Uterus (tissue), 4 donors: ENCODE measurements around the gene FHIT. TPM values are rescaled to one million over a fixed set of nuclear protein-coding genes. Genes with fewer than 3 reads are reported as not detected.

Source experiments
- DNase-seq, 2 donors: peaks; one replicate each; pipeline ENCODE4 v3.0.0-alpha.2; 2019 to 2020
- H3K27ac ChIP-seq, 2 donors: fragments of 200-600 bp; sonication (generic); 1 replicate in 1 of 2; 2 replicates in 1 of 2; pipeline ENCODE4 v1.5.1; 2016 to 2018
- H3K27me3 ChIP-seq, 2 donors: fragments of 200-600 bp; sonication (generic); one replicate each; pipeline ENCODE4 v1.5.1; 2018 to 2019; ENCODE audit warnings: control low read depth in 1 of 2
- H3K36me3 ChIP-seq, 2 donors: fragments of 200-600 bp; sonication (generic); one replicate each; pipeline ENCODE4 v1.5.1; 2019; ENCODE audit warnings: control low read depth in 1 of 2
- H3K4me1 ChIP-seq, 2 donors: fragments of 200-600 bp; sonication (generic); one replicate each; pipeline ENCODE4 v1.5.1; 2018 to 2019; ENCODE audit warnings: control low read depth in 1 of 2
- H3K4me3 ChIP-seq, 2 donors: fragments of 200-600 bp; sonication (generic); 1 replicate in 1 of 2; 2 replicates in 1 of 2; pipeline ENCODE4 v1.5.1; 2018 to 2019; ENCODE audit warnings: mild to moderate bottlenecking in 1 of 2
- H3K9me3 ChIP-seq, 2 donors: fragments of 200-600 bp; sonication (generic); one replicate each; pipeline ENCODE4 v1.5.1; 2019; ENCODE audit warnings: control low read depth in 1 of 2
- POLR2A ChIP-seq, 2 donors: fragments of 450-650 bp; IDR thresholded peaks; one replicate each; pipeline ENCODE4 v1.6.1; 2016; ENCODE audit warnings: antibody characterized with exemption in 2 of 2, mild to moderate bottlenecking in 1 of 2, moderate library complexity in 1 of 2
- intact Hi-C: fragments of 100-400 bp; cut with DNase I; formaldehyde crosslinking; loops from one replicate; pipeline ENCODE4 v1.15.1; 2023; ENCODE audit warnings: low total_unique reads
- total RNA-seq, 4 donors: library from RNA; depleted of rRNA in 3 of 4; stranded (reverse); fragments of >200 nt in 3 of 4; gene quantifications; one replicate each; pipeline versions ENCODE4 v1.1.0 to v1.2.4, GENCODE V29; 2014 to 2023
- TF ChIP-seq, protein P1 (sequence below), 4 experiments: fragments of 200-600 bp in 2 of 4; fragments of 450-650 bp in 2 of 4; sonication (generic) in 2 of 4; IDR thresholded peaks; one replicate each; pipeline ENCODE4 v1.5.1; 2016 to 2019; ENCODE audit warnings: antibody characterized with exemption in 4 of 4, mild to moderate bottlenecking in 2 of 4, moderate library complexity in 1 of 4
- donor health status: DM: yes; HTN: yes; CAD: no.

FHIT gene
- total RNA-seq, 4 donors from 2014 or later = 1.3 to 15.2 (median 7.3) TPM

DNA sequence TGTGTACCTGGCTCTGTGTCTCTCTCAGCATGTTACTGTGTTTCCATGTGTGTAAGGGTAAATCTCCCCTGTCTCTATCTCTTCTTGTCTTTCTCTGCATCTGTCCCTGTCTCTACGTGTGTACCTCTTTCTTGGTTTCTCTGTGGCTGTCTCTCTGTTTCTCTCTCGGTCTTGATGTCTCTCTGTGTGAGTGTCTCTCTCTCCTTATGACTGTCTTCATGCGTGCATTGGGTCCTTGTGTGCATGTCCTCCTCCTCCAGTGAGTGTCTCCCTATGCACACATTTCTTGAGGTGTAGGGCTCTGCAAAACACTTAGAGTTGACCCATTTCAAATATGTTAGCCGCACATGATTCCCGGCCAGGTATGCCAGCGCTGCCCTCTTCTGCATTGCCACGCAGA is 1298.1 kb downstream of the FHIT start:
- H3K9me3 ChIP-seq = no peaks in the 10 kb centered on the region
- no peak for DNase-seq
- intact Hi-C loops = no loop called here
- no peak overlapping the region for H3K4me3 ChIP-seq
- H3K36me3 ChIP-seq = no peaks in the 10 kb centered on the region
- no peak overlapping the region for H3K27ac ChIP-seq
- H3K27me3 ChIP-seq = no peaks in the 10 kb centered on the region
- H3K4me1 ChIP-seq = no peaks in the 10 kb centered on the region
- no peak for TF ChIP-seq POLR2A (IDR thresholded peaks at IDR 0.05)
- TF ChIP-seq, protein P1, sequence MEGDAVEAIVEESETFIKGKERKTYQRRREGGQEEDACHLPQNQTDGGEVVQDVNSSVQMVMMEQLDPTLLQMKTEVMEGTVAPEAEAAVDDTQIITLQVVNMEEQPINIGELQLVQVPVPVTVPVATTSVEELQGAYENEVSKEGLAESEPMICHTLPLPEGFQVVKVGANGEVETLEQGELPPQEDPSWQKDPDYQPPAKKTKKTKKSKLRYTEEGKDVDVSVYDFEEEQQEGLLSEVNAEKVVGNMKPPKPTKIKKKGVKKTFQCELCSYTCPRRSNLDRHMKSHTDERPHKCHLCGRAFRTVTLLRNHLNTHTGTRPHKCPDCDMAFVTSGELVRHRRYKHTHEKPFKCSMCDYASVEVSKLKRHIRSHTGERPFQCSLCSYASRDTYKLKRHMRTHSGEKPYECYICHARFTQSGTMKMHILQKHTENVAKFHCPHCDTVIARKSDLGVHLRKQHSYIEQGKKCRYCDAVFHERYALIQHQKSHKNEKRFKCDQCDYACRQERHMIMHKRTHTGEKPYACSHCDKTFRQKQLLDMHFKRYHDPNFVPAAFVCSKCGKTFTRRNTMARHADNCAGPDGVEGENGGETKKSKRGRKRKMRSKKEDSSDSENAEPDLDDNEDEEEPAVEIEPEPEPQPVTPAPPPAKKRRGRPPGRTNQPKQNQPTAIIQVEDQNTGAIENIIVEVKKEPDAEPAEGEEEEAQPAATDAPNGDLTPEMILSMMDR (IDR thresholded peaks at IDR 0.05) = no peak

DNA sequence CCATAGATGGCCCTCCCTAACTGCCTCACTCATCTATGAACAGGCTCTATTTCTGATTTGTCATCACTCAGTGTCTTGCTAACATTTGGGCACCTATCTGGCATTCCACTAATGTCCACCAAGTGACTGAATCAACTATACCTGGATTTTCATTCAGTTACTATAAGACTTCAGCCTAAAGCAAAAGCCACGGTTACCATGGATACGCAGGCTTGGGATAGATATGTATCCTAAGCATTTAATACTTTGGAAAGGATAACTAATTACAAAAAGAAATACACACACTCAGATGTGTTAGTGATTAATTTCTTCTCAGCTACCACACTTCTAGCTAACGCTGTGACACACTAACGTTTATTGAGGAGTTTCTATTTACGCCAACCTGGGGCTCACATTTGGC is 1301.9 kb downstream of the FHIT start:
- no peak for TF ChIP-seq POLR2A (IDR thresholded peaks at IDR 0.05)
- TF ChIP-seq, protein P1 (IDR thresholded peaks at IDR 0.05) = no peak
- Histone ChIP-seq H3K4me3 (no peak overlapping the region), H3K27ac (no peak overlapping the region), H3K9me3 (no peaks in the 10 kb centered on the region), H3K36me3 (no peaks in the 10 kb centered on the region), H3K4me1 (no peaks in the 10 kb centered on the region), H3K27me3 (no peaks in the 10 kb centered on the region)
- intact Hi-C loops = no loop called here
- DNase-seq = no peak

DNA sequence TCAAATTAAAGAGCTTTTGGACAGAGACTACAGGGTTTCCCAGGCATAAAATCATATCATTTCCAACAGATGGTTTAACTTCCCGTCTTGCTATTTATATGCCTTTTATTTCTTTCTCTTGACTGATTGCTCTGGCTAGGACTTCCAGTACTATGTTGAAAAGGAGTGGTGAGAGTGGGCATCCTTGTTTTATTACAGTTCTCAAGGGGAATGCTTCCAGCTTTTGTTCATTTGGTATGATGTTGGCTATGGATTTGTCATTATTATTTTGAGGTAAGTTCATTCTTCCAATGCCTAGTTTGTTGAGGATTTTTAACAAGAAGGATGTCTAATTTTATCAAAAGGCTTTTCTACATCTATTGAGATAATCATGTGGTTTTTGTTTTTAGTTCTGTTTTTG is 1304.9 kb downstream of the FHIT start:
- no peaks in the 10 kb centered on the region for H3K9me3 ChIP-seq
- no peaks in the 10 kb centered on the region for H3K27me3 ChIP-seq
- no peaks in the 10 kb centered on the region for H3K36me3 ChIP-seq
- no peak overlapping the region for H3K4me3 ChIP-seq
- DNase-seq = no peak
- no peaks in the 10 kb centered on the region for H3K4me1 ChIP-seq
- H3K27ac ChIP-seq = no peak overlapping the region
- no peak for TF ChIP-seq POLR2A (IDR thresholded peaks at IDR 0.05)
- TF ChIP-seq, protein P1 (IDR thresholded peaks at IDR 0.05) = no peak
- intact Hi-C loops = no loop called here

DNA sequence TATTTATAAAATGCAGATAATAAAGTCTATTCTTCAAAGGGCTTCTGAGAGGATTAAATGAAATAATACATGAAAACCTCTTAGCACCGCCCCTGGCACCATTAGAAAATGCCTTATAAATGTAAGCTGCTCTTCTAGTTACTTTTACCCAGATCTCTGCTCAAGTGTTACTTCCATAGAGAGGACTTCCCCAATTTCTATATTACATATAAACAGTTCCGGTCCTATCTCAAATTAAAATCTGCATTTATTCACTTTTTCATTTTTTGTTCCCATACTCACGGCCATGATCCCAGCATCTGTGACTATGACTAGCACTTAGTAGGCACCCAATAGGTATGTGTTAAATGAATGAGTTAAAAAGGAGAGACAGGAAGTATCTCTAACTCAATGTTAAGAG is 1310.5 kb downstream of the FHIT start:
- Histone ChIP-seq H3K4me3 (no peak overlapping the region), H3K36me3 (no peaks in the 10 kb centered on the region), H3K27me3 (no peaks in the 10 kb centered on the region), H3K4me1 (no peaks in the 10 kb centered on the region), H3K27ac (no peak overlapping the region), H3K9me3 (no peaks in the 10 kb centered on the region)
- intact Hi-C loops = no loop called here
- TF ChIP-seq, protein P1 (IDR thresholded peaks at IDR 0.05) = no peak
- no peak for TF ChIP-seq POLR2A (IDR thresholded peaks at IDR 0.05)
- DNase-seq = no peak

DNA sequence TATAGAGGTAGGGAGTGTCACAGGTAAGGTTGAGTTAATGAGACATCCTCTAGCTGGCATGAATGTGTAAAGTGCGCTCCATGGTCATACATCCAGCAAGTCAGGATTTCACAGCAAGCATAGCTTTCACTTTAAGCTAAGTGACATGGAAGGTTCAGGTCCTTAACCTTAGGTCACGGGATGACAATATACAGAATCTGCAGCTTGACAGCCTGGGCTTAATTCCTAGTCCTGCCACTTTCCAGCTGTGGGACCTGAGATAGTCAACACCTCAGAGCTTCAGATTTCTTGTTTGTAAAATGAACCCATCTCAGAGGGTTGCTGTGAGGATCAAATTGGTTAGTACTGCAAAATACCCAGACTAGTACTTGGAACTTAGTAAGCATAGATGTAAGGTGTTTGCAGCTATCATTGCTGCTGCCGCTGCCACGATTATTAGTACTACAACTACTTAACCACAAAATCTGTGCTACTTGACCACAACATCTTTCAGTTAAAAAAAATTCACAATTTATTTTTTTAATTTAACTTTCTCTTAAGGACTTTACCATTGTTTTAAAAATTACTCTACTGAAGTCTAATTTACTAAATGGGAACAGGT is 1311.3 kb downstream of the FHIT start:
- no peak for DNase-seq
- no peak for TF ChIP-seq POLR2A (IDR thresholded peaks at IDR 0.05)
- TF ChIP-seq, protein P1 (IDR thresholded peaks at IDR 0.05) = no peak
- Histone ChIP-seq H3K27me3 (no peaks in the 10 kb centered on the region), H3K4me3 (no peak overlapping the region), H3K36me3 (no peaks in the 10 kb centered on the region), H3K9me3 (no peaks in the 10 kb centered on the region), H3K27ac (no peak overlapping the region), H3K4me1 (no peaks in the 10 kb centered on the region)
- intact Hi-C loops = no loop called here
